ENCODE results near the gene MLF2.

- TF ChIP-seq CTCF (IDR thresholded peaks at IDR 0.05) (no peak), POLR2AphosphoS5 (IDR thresholded peaks at IDR 0.05; ENCODE audit: low read depth, low read length) (no peak), REST (IDR thresholded peaks at IDR 0.05; ENCODE audit: insufficient read depth in 1 of 2, low read depth in 2 of 2, low read length in 1 of 2) (no peak), SIN3A (IDR thresholded peaks at IDR 0.05; ENCODE audit: borderline replicate concordance, insufficient read depth, low read depth, low read length) (no peak)
Measured at GRCh38 chr12:6770600-6770999, 17.7 kb upstream of the MLF2 start.
